ENCODE data around the gene P2RX4.

P2RX4 gene

DNA sequence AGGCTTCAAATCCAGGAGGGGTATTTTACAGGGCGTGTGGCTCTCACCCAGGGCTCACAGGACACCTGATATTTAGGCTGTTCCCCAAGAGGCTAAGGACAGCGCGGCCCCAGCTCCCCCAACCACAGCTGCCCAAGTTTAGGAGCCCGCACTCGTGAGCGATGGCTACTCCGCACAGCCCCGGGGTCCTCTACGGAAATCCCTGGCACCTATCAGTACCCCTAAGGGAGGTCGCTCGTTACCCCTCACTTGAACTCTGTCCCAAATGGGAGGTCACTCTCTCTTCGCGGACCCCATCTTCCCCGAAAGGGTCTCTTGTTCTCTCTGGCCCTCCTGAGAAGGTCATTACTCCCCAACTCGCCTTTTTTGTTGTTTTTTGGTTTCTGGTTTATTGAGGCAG is 708 bp upstream of the P2RX4 start:
- Histone ChIP-seq H3K9me3 (ENCODE audit: control insufficient read depth, insufficient read depth, low read length) (no peaks in the 10 kb centered on the region), H3K27me3 (ENCODE audit: control insufficient read depth, insufficient read depth, low read length) (no peaks in the 10 kb centered on the region), H3K36me3 (ENCODE audit: control insufficient read depth, insufficient read depth, low read length) (no peaks in the 10 kb centered on the region), H3K4me1 (ENCODE audit: control insufficient read depth, insufficient read depth, low read length) (no peaks in the 10 kb centered on the region), H3K27ac (ENCODE audit: low read length) (no peak overlapping the region), H3K4me3 (ENCODE audit: low read length) (no peak overlapping the region)
- no CpG with 5 or more reads among the region's 15 CpGs for WGBS (ENCODE audit: insufficient coverage, insufficient read length)
- no peak for DNase-seq (ENCODE audit: low read depth, low spot score)

DNA sequence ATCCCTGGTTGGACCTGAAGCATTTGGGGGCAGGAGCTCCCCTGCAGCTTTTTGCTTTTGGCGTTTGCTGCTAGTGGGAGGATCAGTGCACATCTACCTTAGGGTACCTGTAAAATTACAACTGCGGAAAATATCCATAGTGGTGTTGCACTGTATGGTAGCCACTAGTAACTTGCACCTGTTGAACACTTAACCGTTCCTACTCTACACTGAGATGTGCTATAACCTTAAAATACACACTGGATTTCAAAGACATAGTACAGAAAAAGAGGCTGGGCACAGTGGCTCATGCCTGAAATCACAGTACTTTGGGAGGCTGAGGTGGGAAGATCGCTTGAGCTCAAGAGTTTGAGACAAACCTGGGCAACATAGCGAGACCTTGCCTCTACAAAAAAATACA is 2.9 kb downstream of the P2RX4 start:
- WGBS (ENCODE audit: insufficient coverage, insufficient read length), result no CpG with 5 or more reads among the region's 5 CpGs

DNA sequence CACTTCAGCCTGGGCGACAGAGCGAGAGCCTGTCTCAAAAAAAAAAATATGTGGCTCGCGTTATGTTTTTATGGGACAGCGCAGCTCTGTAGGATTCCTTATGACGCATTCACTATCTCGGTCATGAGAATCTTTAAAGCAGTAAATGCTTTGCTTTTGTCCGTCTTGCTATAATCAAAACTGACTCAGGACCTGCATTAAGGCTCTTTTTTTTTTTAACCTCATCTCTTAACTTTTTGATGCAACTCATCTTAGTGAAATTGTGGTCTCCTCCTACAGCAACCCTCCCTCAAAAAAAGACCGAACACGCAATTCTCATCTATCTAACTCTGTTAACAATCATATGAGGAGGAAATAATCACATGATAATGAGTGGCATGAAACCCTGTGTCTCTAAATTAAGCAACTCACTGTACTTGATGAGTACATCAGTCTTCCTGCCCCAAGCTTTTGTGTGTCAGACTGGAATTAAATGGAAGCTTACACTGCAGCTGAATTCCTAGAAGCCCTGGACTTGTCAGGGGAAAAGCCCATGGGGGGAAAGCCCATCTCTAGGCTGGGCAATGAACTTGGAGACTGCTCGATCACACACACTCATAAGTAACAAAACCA is 4.3 kb downstream of the P2RX4 start:
- Histone ChIP-seq H3K27me3 (ENCODE audit: control insufficient read depth, insufficient read depth, low read length) (no peaks in the 10 kb centered on the region), H3K27ac (ENCODE audit: low read length) (no peak overlapping the region), H3K4me1 (ENCODE audit: control insufficient read depth, insufficient read depth, low read length) (no peaks in the 10 kb centered on the region), H3K9me3 (ENCODE audit: control insufficient read depth, insufficient read depth, low read length) (no peaks in the 10 kb centered on the region), H3K36me3 (ENCODE audit: control insufficient read depth, insufficient read depth, low read length) (no peaks in the 10 kb centered on the region), H3K4me3 (ENCODE audit: low read length) (no peak overlapping the region)
- no CpG with 5 or more reads among the region's 11 CpGs for WGBS (ENCODE audit: insufficient coverage, insufficient read length)
- no peak for DNase-seq (ENCODE audit: low read depth, low spot score)

More for the DNA sequence above, 2.9 kb downstream of the P2RX4 start:
- no peaks in the 10 kb centered on the region for H3K9me3 ChIP-seq (ENCODE audit: control insufficient read depth, insufficient read depth, low read length)
- H3K36me3 ChIP-seq (ENCODE audit: control insufficient read depth, insufficient read depth, low read length), result no peaks in the 10 kb centered on the region
- H3K4me1 ChIP-seq (ENCODE audit: control insufficient read depth, insufficient read depth, low read length), result no peaks in the 10 kb centered on the region
- H3K27me3 ChIP-seq (ENCODE audit: control insufficient read depth, insufficient read depth, low read length), result no peaks in the 10 kb centered on the region
- DNase-seq (ENCODE audit: low read depth, low spot score), result no peak
- no peak overlapping the region for H3K27ac ChIP-seq (ENCODE audit: low read length)
- H3K4me3 ChIP-seq (ENCODE audit: low read length), result no peak overlapping the region

DNA sequence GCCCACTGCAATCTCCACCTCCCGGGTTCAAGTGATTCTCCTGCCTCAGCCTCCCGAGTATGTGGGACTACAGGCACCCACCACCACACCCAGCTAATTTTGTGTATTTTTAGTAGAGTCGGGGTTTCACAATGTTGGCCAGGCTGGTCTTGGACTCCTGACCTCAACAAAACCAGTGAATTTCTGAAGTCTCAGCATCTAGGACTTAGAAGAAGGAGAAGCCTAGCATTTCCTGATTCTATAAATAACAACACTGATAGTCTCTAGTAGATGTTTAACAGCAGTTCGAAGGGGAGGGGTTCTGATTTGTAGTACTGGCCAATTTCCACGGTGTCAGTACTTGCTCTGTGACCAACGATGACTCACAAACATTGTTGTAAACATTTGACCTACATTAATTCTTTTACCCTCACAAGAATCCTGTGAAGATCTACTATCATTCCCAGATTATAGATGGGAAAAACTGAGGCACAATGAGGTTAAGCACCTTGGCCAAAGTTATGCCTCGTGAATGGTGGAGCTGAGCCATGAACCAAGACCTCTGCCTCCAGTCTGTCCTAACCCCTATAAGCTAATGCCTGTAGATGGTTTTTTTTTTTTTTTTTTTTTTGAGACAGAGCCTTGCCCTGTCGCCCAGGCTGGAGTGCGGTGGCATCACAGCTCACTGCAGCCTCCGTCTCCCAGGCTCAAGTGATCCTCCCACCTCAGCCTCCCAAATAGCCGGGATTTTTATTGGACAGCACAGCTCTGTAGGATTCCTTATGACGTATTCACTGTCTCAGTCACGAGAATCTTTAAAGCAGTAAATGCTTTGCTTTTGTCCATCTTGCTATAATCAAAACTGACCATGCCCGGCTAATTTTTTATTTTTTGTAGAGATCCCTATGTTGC is 5.2 kb downstream of the P2RX4 start:
- no peaks in the 10 kb centered on the region for H3K27me3 ChIP-seq (ENCODE audit: control insufficient read depth, insufficient read depth, low read length)
- H3K4me3 ChIP-seq (ENCODE audit: low read length), result no peak overlapping the region
- H3K36me3 ChIP-seq (ENCODE audit: control insufficient read depth, insufficient read depth, low read length), result no peaks in the 10 kb centered on the region
- WGBS (ENCODE audit: insufficient coverage, insufficient read length), result no CpG with 5 or more reads among the region's 14 CpGs
- no peak for DNase-seq (ENCODE audit: low read depth, low spot score)
- H3K9me3 ChIP-seq (ENCODE audit: control insufficient read depth, insufficient read depth, low read length), result no peaks in the 10 kb centered on the region
- no peaks in the 10 kb centered on the region for H3K4me1 ChIP-seq (ENCODE audit: control insufficient read depth, insufficient read depth, low read length)
- H3K27ac ChIP-seq (ENCODE audit: low read length), result no peak overlapping the region

DNA sequence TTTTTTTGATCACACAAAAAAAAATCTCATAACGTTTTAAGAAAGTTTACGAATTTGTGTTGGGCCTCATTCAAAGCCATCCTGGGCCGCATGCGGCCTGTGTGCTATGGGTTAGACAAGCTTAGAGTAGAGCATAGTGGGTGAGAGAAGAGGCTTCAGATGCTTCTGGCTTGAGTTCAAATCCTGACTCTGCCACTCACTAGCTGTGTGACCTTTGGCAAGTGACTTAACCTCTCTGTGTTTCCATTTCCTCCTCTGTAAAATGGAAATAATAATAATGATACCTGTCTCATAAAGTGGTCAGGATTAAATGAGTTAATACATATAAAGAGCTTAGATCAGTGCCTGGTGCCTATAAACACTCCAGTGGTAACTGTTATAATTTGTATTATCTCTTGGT is 6.2 kb downstream of the P2RX4 start:
- no peaks in the 10 kb centered on the region for H3K4me1 ChIP-seq (ENCODE audit: control insufficient read depth, insufficient read depth, low read length)
- H3K9me3 ChIP-seq (ENCODE audit: control insufficient read depth, insufficient read depth, low read length), result no peaks in the 10 kb centered on the region
- no peaks in the 10 kb centered on the region for H3K27me3 ChIP-seq (ENCODE audit: control insufficient read depth, insufficient read depth, low read length)
- no peak overlapping the region for H3K27ac ChIP-seq (ENCODE audit: low read length)
- no peak for DNase-seq (ENCODE audit: low read depth, low spot score)
- no peak overlapping the region for H3K4me3 ChIP-seq (ENCODE audit: low read length)
- no CpG with 5 or more reads among the region's 4 CpGs for WGBS (ENCODE audit: insufficient coverage, insufficient read length)
- no peaks in the 10 kb centered on the region for H3K36me3 ChIP-seq (ENCODE audit: control insufficient read depth, insufficient read depth, low read length)

DNA sequence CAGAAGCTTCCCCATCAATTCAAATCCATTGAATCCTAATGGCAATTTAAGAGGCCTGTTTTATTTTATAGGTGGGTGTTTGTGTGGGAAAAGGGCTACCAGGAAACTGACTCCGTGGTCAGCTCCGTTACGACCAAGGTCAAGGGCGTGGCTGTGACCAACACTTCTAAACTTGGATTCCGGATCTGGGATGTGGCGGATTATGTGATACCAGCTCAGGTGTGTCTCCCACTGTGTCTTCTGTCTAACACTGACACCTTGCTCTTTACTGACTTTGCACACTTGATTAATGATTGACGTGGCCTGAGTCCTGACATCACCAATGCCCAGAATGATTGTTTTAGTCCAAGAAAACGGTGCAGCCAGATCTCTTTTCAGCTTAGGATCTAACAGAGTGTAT is 7.1 kb downstream of the P2RX4 start:
- H3K4me3 ChIP-seq (ENCODE audit: low read length), result no peak overlapping the region
- DNase-seq (ENCODE audit: low read depth, low spot score), result no peak
- no peaks in the 10 kb centered on the region for H3K9me3 ChIP-seq (ENCODE audit: control insufficient read depth, insufficient read depth, low read length)
- H3K4me1 ChIP-seq (ENCODE audit: control insufficient read depth, insufficient read depth, low read length), result no peaks in the 10 kb centered on the region
- H3K36me3 ChIP-seq (ENCODE audit: control insufficient read depth, insufficient read depth, low read length), result no peaks in the 10 kb centered on the region
- H3K27ac ChIP-seq (ENCODE audit: low read length), result no peak overlapping the region
- no peaks in the 10 kb centered on the region for H3K27me3 ChIP-seq (ENCODE audit: control insufficient read depth, insufficient read depth, low read length)
- WGBS (ENCODE audit: insufficient coverage, insufficient read length), result no CpG with 5 or more reads among the region's 8 CpGs

DNA sequence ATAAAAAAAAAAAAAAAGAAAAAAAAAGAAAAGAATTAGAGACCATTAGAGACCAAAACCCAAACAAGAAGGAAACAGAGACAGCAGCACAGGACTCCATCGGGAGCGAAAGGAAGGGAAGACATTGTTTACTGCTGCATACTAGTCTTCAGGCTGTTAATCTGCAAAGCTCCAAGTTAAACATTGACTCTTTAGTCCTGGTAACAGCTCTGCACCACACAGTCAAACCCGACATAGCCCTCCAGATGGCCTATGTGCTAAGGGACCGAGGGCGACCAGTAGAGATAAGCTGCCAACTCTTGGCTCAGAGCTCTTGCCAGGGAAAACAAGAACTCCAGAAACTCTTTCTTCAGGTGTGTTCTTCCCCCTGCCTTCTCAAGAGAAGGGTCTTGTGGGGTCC is 7.8 kb downstream of the P2RX4 start:
- DNase-seq (ENCODE audit: low read depth, low spot score), result no peak
- Histone ChIP-seq H3K36me3 (ENCODE audit: control insufficient read depth, insufficient read depth, low read length) (no peaks in the 10 kb centered on the region), H3K9me3 (ENCODE audit: control insufficient read depth, insufficient read depth, low read length) (no peaks in the 10 kb centered on the region), H3K4me1 (ENCODE audit: control insufficient read depth, insufficient read depth, low read length) (no peaks in the 10 kb centered on the region), H3K4me3 (ENCODE audit: low read length) (no peak overlapping the region), H3K27ac (ENCODE audit: low read length) (no peak overlapping the region), H3K27me3 (ENCODE audit: control insufficient read depth, insufficient read depth, low read length) (no peaks in the 10 kb centered on the region)
- no CpG with 5 or more reads among the region's 5 CpGs for WGBS (ENCODE audit: insufficient coverage, insufficient read length)

DNA sequence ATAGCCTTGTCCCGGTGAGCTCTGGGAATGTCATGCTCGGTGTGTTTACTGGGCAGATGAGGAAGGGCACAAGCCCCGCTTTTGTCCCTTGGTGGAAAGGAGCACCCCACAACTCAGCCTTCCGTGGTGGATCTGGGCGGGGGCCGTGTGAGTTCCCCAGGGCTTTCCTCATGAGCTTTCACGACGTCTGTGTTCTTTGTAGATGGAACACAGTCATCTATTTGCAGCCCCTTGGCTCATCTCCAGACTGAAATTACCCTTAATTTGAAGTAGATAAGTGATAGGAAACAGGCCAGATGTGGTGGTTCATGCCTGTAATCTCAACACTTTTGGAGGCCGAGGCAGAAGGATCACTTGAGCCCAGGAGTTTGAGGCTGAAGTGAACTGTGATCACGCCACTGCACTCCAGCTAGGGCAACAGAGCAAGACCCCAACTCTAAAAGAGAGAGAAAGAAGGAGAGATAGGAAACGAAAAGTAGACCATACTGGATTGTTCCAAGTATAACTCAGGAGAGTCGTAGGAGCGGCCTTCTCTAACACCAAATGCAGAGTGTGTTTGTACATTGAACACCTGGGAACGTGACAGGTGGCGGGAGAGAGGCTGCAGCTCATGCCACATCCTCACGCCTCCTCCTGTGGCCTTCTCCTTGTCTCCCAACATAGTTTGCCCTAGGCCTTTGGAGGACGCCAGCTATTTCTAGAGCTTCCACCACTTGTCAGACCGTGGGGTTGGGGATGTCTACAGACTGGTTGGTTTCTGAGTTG is 8.8 kb downstream of the P2RX4 start:
- WGBS (ENCODE audit: insufficient coverage, insufficient read length), result no CpG with 5 or more reads among the region's 18 CpGs
- no peaks in the 10 kb centered on the region for H3K4me1 ChIP-seq (ENCODE audit: control insufficient read depth, insufficient read depth, low read length)

DNA sequence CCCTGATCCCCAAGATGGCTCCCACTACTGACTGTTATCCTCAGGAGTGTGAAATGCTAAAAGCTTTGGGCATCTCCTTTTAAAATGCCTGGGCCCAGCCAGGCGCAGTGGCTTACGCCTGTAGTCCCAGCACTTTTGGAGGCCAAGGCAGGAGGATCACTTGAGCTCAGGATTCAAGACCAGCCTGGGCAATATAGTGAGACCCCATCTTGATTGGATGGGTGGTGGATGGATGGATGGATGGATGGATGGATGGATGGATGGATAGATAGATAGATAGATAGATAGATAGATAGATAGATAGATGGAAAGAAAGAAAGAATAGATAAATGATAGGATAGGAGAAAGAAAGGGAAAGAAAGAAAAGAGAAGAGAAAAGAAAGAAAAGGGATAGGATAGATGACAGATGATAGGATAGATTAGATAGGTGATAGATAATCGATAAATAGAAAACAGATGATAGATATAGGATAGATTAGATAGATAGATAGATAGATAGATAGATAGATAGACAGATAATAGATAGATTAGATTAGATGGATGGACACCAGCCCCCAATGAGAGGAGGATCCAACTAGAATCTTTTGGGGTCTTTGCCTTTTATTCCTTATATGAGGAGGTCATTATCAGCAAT is 9.5 kb downstream of the P2RX4 start:
- DNase-seq (ENCODE audit: low read depth, low spot score), result no peak
- no peak overlapping the region for H3K4me3 ChIP-seq (ENCODE audit: low read length)
- no peak overlapping the region for H3K27ac ChIP-seq (ENCODE audit: low read length)
- H3K27me3 ChIP-seq (ENCODE audit: control insufficient read depth, insufficient read depth, low read length), result no peaks in the 10 kb centered on the region
- H3K9me3 ChIP-seq (ENCODE audit: control insufficient read depth, insufficient read depth, low read length), result no peaks in the 10 kb centered on the region
- 100% methylated on average over 1 of the region's 3 CpGs for WGBS (ENCODE audit: insufficient coverage, insufficient read length)
- H3K4me1 ChIP-seq (ENCODE audit: control insufficient read depth, insufficient read depth, low read length), result no peaks in the 10 kb centered on the region
- H3K36me3 ChIP-seq (ENCODE audit: control insufficient read depth, insufficient read depth, low read length), result no peaks in the 10 kb centered on the region

More for the DNA sequence above, 8.8 kb downstream of the P2RX4 start:
- no peaks in the 10 kb centered on the region for H3K9me3 ChIP-seq (ENCODE audit: control insufficient read depth, insufficient read depth, low read length)
- no peak overlapping the region for H3K27ac ChIP-seq (ENCODE audit: low read length)
- no peaks in the 10 kb centered on the region for H3K36me3 ChIP-seq (ENCODE audit: control insufficient read depth, insufficient read depth, low read length)
- H3K4me3 ChIP-seq (ENCODE audit: low read length), result no peak overlapping the region
- no peaks in the 10 kb centered on the region for H3K27me3 ChIP-seq (ENCODE audit: control insufficient read depth, insufficient read depth, low read length)
- DNase-seq (ENCODE audit: low read depth, low spot score), result no peak

DNA sequence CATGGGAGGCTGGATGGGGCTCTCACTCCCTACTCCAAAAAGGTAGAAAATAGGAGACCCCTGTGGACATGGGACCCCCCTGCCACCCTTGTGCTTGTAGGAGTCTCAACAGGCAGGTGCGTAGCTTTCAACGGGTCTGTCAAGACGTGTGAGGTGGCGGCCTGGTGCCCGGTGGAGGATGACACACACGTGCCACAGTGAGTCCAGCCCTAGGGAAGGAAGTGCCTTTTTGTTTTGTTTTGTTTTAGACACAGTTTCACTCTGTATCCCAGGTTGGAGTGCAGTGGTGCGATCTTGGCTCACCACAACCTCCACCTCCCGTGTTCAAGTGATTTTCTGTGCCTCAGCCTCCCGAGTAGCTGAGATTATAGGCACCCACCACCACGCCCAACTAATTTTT is 12.9 kb downstream of the P2RX4 start:
- no peak for DNase-seq (ENCODE audit: low read depth, low spot score)
- Histone ChIP-seq H3K27me3 (ENCODE audit: control insufficient read depth, insufficient read depth, low read length) (no peaks in the 10 kb centered on the region), H3K36me3 (ENCODE audit: control insufficient read depth, insufficient read depth, low read length) (no peaks in the 10 kb centered on the region), H3K4me1 (ENCODE audit: control insufficient read depth, insufficient read depth, low read length) (no peaks in the 10 kb centered on the region), H3K9me3 (ENCODE audit: control insufficient read depth, insufficient read depth, low read length) (no peaks in the 10 kb centered on the region), H3K4me3 (ENCODE audit: low read length) (no peak overlapping the region), H3K27ac (ENCODE audit: low read length) (no peak overlapping the region)
- no CpG with 5 or more reads among the region's 10 CpGs for WGBS (ENCODE audit: insufficient coverage, insufficient read length)

All from iPS DF 6.9 (cell line).